Peyer's patch (tissue), 4 donors: ENCODE measurements around the gene SEZ6.

ENCODE experiments used
- POLR2A ChIP-seq, 2 donors: fragments of 450-650 bp; IDR thresholded peaks; one replicate each; pipeline ENCODE4 v1.5.1; 2017; ENCODE audit warnings: antibody characterized with exemption in 2 of 2, mild to moderate bottlenecking in 2 of 2, moderate library complexity in 2 of 2
- TF ChIP-seq, protein P1 (sequence below), 6 experiments: fragments of 450-650 bp in 4 of 6; fragments of 200-600 bp in 2 of 6; sonication (generic) in 1 of 6; IDR thresholded peaks; one replicate each; pipeline ENCODE4 v1.5.1; 2017 to 2019; ENCODE audit warnings: antibody characterized with exemption in 6 of 6, mild to moderate bottlenecking in 3 of 6, moderate library complexity in 1 of 6

DNA sequence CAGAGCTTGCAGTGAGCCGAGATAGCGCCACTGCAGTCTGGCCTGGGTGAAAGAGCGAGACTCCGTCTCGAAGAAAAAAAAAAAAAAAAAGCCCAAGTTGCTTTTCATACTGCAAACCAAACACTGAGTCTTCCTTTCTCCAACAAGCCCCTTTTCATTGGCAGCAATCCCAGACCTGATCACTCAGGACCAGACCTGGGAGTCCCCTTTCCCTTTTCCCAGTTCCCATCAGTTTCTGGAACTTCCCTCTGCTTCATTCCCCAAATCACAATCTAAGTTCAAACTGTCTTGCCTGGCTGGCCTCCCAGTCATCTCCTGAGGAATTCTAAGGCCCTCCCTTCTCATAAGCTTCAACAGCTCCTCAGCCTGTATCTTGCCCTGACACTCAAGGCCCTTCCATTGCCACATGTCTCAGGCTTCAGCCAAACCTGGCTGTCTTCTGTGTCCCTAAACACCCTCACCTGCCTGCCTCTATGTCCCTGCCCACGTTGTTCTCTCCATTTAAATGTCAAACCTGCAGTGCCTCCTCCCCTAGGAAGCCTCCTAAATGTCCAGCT lies 42.7 kb downstream of the SEZ6 start:
- TF ChIP-seq, protein P1, sequence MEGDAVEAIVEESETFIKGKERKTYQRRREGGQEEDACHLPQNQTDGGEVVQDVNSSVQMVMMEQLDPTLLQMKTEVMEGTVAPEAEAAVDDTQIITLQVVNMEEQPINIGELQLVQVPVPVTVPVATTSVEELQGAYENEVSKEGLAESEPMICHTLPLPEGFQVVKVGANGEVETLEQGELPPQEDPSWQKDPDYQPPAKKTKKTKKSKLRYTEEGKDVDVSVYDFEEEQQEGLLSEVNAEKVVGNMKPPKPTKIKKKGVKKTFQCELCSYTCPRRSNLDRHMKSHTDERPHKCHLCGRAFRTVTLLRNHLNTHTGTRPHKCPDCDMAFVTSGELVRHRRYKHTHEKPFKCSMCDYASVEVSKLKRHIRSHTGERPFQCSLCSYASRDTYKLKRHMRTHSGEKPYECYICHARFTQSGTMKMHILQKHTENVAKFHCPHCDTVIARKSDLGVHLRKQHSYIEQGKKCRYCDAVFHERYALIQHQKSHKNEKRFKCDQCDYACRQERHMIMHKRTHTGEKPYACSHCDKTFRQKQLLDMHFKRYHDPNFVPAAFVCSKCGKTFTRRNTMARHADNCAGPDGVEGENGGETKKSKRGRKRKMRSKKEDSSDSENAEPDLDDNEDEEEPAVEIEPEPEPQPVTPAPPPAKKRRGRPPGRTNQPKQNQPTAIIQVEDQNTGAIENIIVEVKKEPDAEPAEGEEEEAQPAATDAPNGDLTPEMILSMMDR (IDR thresholded peaks at IDR 0.05) = no peak
- no peak for TF ChIP-seq POLR2A (IDR thresholded peaks at IDR 0.05)
